Endothelial cell (in vitro differentiated cells): ENCODE results near the gene RRP1. TPM values are rescaled to one million over a fixed set of nuclear protein-coding genes. Genes with fewer than 3 reads are reported as not detected.

Source experiments
- DNase-seq: peaks from one replicate; pipeline ENCODE4 v3.0.0; 2021; ENCODE audit warnings: low spot score
- H3K27ac Mint-ChIP-seq: one replicate; pipeline ENCODE4 v1.8.0; 2021; ENCODE audit warnings: mixed read lengths, inconsistent platforms; ENCODE audit not compliant: unreplicated experiment
- H3K27me3 Mint-ChIP-seq: one replicate; pipeline ENCODE4 v1.8.0; 2021; ENCODE audit warnings: mild to moderate bottlenecking, moderate library complexity, mixed read lengths, inconsistent platforms; ENCODE audit not compliant: unreplicated experiment
- H3K36me3 Mint-ChIP-seq: one replicate; pipeline ENCODE4 v1.8.0; 2021; ENCODE audit warnings: mild to moderate bottlenecking, low read depth, mixed read lengths, inconsistent platforms; ENCODE audit not compliant: unreplicated experiment
- H3K4me1 Mint-ChIP-seq: one replicate; pipeline ENCODE4 v1.8.0; 2021; ENCODE audit warnings: mild to moderate bottlenecking, mixed read lengths, inconsistent platforms; ENCODE audit not compliant: unreplicated experiment
- H3K4me3 Mint-ChIP-seq: one replicate; pipeline ENCODE4 v1.8.0; 2021; ENCODE audit warnings: mild to moderate bottlenecking, mixed read lengths, inconsistent platforms; ENCODE audit not compliant: unreplicated experiment
- H3K9me3 Mint-ChIP-seq: one replicate; pipeline ENCODE4 v1.8.0; 2021; ENCODE audit warnings: mixed read lengths, inconsistent platforms; ENCODE audit not compliant: unreplicated experiment
- total RNA-seq: library from RNA; stranded (reverse); fragmentation: NEBNext Ultra II Directional; extraction: Animal tissue kit (Norgen Biotek cat#: 25700); gene quantifications from one replicate; pipeline ENCODE4 v1.2.1, GENCODE V29; 2021; ENCODE audit not compliant: unreplicated experiment
- TF ChIP-seq, protein P1 (sequence below): fragments of 200-600 bp; sonication (generic); IDR thresholded peaks from one replicate; pipeline ENCODE4 v1.5.0; 2021; ENCODE audit warnings: antibody characterized with exemption; ENCODE audit not compliant: unreplicated experiment

The RRP1 gene
- total RNA-seq, 1 donor from 2014 or later: 21.0 TPM

DNA sequence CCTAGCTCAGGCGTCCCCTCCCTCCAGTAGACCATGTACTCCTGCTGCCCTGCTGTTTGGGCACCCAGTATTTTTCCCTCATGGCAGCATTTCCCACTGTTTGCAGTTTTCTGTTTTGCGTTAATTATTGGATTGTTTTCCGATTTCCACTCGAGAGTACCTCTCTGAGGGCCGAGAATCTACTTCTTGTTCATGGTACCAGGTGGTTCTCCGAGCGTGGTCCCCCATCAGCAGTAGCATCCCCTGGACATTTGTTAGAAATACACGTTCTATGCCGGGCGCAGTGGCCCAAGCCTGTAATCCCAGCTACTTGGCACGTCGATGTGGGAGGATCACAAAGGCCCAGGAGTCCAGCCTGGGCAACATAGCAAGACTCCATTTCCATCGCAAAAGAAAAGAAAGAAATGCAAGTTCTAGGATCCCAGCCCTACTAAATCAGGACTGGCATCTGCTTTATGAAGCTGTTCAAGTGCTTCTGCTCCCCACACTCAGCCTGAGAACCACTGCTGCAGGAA lies 690 bp downstream of the RRP1 start:
- peaks cover 12% of the 10 kb centered on the region for H3K36me3 Mint-ChIP-seq
- no peak for DNase-seq
- no peak overlapping the region for H3K27ac Mint-ChIP-seq
- TF ChIP-seq, protein P1, sequence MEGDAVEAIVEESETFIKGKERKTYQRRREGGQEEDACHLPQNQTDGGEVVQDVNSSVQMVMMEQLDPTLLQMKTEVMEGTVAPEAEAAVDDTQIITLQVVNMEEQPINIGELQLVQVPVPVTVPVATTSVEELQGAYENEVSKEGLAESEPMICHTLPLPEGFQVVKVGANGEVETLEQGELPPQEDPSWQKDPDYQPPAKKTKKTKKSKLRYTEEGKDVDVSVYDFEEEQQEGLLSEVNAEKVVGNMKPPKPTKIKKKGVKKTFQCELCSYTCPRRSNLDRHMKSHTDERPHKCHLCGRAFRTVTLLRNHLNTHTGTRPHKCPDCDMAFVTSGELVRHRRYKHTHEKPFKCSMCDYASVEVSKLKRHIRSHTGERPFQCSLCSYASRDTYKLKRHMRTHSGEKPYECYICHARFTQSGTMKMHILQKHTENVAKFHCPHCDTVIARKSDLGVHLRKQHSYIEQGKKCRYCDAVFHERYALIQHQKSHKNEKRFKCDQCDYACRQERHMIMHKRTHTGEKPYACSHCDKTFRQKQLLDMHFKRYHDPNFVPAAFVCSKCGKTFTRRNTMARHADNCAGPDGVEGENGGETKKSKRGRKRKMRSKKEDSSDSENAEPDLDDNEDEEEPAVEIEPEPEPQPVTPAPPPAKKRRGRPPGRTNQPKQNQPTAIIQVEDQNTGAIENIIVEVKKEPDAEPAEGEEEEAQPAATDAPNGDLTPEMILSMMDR: no peak
- no peaks in the 10 kb centered on the region for H3K9me3 Mint-ChIP-seq
- peaks cover 4% of the 10 kb centered on the region for H3K27me3 Mint-ChIP-seq
- peaks cover 5% of the 10 kb centered on the region for H3K4me1 Mint-ChIP-seq
- H3K4me3 Mint-ChIP-seq: peak overlapping the region; percentile 94

DNA sequence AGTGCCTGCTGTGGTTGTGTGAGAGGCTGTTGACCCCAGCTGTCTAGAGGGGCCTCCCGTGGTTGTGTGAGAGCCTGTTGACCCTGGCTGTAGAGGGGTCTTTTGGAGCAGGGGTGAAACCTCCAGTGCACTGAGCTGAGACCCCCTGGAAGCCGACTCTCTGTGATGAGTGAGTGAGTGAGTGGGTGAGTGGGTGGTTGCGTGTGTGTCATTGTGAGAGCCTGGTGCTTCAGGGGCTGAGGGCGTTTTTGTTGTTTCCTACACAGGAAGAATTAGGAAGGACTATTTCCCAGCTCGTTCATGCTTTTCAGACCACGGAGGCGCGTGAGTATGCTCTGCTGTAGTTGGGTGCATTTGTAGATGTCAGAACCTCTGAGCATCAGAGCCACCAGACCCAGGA lies 3.0 kb downstream of the RRP1 start:
- Mint-ChIP-seq H3K4me3 (peak overlapping the region; percentile 16), H3K4me1 (peaks cover 5% of the 10 kb centered on the region), H3K9me3 (no peaks in the 10 kb centered on the region), H3K27me3 (peaks cover 2% of the 10 kb centered on the region), H3K27ac (no peak overlapping the region), H3K36me3 (peaks cover 25% of the 10 kb centered on the region)
- TF ChIP-seq, protein P1: no peak
- DNase-seq: no peak

DNA sequence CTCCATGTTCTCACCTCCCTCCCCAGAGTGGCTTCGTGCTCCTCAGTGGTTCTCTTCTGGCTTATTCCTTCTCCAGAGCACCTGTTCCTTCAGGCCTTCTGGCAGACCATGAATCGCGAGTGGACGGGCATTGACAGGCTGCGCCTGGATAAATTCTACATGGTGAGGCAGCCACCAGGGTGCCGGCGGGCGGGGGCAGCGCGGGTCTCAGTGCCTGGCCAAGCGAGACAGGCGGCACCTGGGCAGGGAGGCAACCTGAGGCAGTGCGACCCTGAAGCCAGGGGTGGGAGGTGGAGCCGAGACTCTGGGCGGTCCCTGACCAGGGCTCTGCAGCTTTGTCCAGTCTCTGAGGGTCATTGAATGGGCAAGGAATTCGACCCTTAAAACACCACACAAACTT lies 3.9 kb downstream of the RRP1 start:
- TF ChIP-seq, protein P1: no peak
- no peak for DNase-seq
- Mint-ChIP-seq H3K36me3 (peaks cover 28% of the 10 kb centered on the region), H3K9me3 (no peaks in the 10 kb centered on the region), H3K27me3 (peaks cover 2% of the 10 kb centered on the region), H3K4me3 (no peak overlapping the region), H3K27ac (no peak overlapping the region), H3K4me1 (peaks cover 5% of the 10 kb centered on the region)

DNA sequence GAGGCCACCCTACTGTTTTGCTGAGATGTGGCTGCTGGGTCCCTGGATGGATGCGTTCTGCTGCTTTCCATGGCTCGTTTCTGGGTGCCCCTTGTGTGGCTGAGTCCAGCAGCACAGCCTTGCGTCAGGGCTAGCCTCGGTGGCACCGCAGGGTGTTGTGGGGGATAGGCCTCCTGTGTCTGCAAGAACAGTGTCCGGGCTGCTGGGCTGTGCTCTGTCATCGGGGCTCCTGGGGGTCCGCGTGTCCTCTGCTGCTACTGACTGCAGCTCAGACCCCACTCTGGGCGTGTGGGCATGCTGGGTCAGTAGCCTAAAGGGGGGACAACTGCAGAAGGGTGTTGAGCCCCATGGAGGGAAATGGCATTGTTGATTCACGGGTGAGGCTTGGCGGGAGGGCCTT lies 4.9 kb downstream of the RRP1 start:
- no peak overlapping the region for H3K27ac Mint-ChIP-seq
- H3K9me3 Mint-ChIP-seq: no peaks in the 10 kb centered on the region
- H3K36me3 Mint-ChIP-seq: peaks cover 31% of the 10 kb centered on the region
- DNase-seq: no peak
- TF ChIP-seq, protein P1: no peak
- H3K4me3 Mint-ChIP-seq: no peak overlapping the region
- H3K27me3 Mint-ChIP-seq: peaks cover 2% of the 10 kb centered on the region
- peaks cover 5% of the 10 kb centered on the region for H3K4me1 Mint-ChIP-seq

DNA sequence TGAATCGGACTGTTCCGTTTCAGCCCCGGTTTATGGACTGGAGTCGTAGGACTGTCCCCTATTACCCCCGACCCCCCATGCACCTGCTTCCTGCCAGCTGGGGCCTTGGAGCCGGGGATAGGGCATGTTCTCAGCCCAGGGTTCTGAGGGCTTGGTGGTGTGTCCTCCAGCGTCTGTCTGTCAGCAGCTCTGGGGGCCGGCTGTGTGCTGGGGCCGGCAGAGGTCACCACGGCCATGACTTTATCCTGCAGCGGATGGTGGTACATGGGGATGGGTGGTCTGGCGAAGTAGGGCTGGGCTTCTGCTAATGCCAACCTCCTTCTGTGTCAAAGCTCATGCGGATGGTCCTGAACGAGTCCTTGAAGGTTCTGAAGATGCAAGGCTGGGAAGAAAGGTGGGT lies 5.5 kb downstream of the RRP1 start:
- H3K27me3 Mint-ChIP-seq: peaks cover 2% of the 10 kb centered on the region
- H3K4me3 Mint-ChIP-seq: no peak overlapping the region
- DNase-seq: no peak
- TF ChIP-seq, protein P1: no peak
- no peak overlapping the region for H3K27ac Mint-ChIP-seq
- H3K4me1 Mint-ChIP-seq: peaks cover 4% of the 10 kb centered on the region
- H3K9me3 Mint-ChIP-seq: no peaks in the 10 kb centered on the region
- H3K36me3 Mint-ChIP-seq: peaks cover 31% of the 10 kb centered on the region
